GM12872 (cell line): Measurements from ENCODE around the gene DAB1.

ENCODE experiments used
- CTCF ChIP-seq: IDR thresholded peaks from 3 replicates; pipeline ENCODE4 v1.5.1; 2011; ENCODE audit warnings: low read depth, mild to moderate bottlenecking, low read length, moderate library complexity; ENCODE audit not compliant: insufficient read depth

The DAB1 gene

GRCh38 chr1:57158604-57158998 lies 265.3 kb downstream of the DAB1 start:
- TF ChIP-seq CTCF = no peak

DNA sequence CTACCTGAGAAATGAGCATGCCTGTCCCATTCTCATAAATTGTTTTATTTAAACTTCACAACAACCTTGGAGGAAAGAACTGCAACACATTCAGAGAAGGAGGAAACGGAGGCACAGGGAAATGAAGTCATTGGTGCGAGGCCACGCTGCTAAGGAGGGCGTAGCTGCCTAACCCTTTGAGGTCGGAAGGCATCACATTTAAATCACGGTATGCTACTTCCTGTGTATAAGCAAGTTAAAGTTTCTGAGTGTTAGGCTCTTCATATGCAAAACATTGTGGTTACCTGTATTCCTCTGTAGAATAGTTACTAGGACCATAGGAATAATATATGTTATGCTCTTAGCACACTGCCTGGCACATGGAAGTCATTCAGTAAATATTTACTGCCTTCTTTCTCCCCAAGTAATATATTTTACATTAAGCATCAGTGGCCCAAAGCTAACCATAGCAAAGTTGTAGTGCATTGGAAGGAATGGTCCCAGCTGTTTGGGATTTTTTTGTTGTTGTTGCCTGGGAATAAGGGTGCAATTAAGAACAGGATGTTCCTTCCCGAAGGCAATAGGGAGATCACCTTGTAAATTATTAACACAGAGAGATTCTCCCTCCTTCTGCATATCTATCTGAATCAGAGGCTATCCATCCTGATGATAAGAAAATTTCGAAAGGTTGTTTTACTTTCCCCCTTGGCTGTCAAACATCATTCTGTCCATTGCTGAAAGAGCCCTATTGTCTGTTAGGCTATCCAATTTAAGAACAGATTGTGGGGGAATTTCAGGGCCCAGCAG lies 265.8 kb downstream of the DAB1 start:
- TF ChIP-seq CTCF = no peak

DNA sequence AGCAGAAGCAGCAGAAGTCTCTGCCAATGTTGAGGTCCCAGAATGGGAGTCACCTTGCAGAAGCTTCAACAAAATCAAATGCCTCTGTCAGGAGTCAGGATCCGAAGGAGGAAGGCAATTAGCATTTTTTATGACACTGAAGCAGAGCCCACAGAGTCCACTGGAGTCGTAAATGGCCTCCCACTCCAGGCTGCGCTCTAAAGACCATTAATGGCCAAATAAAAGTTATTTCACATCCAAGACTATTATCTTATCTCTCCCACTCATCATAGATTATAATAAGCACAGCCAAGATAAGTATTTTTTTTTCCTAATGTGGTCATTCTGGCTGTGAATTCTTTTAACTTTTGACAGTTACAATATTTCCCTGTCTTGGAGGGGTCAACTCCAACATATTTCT lies 267.0 kb downstream of the DAB1 start:
- no peak for TF ChIP-seq CTCF

DNA sequence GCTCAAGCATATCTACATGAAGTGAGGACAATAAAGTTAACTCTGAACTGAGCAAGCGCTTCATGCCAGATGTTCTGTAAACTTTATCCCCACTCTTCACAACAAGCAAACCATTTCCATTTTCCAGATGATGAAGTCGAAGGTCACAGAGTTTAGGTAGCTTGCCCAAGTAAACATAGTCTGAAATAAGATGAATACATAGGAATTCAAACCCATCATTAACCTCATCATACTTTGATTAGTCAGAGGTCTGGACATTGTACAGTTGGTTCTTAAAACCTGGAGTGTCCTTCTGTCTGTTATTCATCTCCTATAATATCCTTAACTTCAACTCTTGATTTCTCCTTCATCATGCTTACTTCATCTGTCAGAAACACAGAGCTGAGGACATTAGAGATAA lies 277.8 kb downstream of the DAB1 start:
- TF ChIP-seq CTCF = no peak

DNA sequence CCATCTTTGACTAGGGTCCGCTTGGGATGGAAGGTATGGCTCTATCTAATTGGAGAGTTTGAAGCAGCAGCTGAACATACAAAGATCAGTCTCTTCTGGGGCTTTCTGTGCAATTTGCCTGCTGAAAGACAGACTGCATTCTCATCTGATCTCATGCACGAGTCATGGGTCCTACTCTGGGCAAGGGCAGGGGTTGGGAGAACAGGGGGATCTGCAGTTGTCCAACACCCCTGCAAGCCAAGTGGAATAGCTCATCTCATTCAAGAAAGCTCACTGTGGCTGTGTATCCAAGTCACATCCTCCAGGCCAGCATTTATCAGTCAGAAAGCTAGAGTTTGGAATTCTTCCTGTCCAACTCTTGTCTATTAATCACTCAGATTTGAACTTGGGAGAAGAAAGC lies 280.9 kb downstream of the DAB1 start:
- TF ChIP-seq CTCF = no peak

- TF ChIP-seq CTCF = no peak
Measured at GRCh38 chr1:57142169-57142568, 281.7 kb downstream of the DAB1 start.

DNA sequence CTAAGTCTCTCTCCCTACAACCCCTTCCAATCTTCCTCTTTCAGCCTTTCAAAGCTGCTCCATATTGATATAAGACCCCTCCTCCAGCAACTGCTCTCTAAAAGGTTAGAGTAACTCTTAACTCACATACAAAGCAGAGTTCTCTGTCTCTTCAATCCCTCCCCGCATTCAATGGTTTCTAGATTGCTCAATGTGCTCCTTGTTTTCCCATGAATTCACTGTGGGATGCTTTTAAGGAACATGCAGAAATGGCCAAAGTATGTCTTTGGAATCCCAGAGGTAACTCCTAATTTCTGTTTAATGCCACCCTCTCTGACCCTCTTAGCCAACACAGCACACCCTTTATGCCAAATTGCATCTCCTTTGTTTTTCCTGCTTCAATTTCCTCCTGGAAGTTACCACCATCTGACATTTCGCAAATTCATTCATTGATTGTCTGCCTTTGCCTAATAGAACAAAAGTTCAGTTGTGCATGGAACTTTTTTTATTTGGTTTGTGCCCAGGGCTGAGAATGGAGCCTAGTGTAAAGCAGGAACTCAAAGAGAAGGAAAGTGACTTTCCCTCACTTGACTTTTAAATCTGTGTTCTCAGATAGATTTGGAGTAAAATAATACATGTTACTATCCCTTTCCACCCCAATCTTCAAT lies 285.3 kb downstream of the DAB1 start:
- TF ChIP-seq CTCF = no peak
